GM04503 (cell line): ENCODE measurements around the gene CRIP3.

Experiments used
- DNase-seq: peaks from one replicate; pipeline ENCODE4 v3.0.0-alpha.2; 2012; ENCODE audit warnings: low read depth

CRIP3 gene

GRCh38 chr6:43273707-43274106, 34.9 kb downstream of the CRIP3 start:
- DNase-seq = no peak

DNA sequence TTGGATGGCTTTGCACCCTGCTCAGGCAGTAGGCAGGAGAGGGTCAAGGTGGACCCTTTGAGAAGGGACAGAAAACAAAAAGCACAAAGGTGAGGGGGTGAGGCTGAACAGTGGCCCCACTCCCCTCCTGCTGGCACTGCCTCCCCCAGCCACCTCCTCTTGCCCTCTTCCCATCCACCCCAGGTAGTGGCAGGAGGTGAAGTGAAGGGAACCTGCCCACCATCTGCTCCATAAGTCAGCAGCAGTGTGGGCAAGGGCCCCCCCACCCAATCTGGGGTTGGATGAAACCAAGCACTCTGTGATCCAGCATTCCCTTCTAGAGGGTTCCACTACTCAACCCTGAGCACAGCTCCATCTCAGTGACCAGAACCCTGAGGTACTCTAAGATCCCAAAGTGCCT, 36.7 kb downstream of the CRIP3 start:
- DNase-seq = no peak

GRCh38 chr6:43271103-43271815, 37.4 kb downstream of the CRIP3 start:
- DNase-seq = no peak

DNA sequence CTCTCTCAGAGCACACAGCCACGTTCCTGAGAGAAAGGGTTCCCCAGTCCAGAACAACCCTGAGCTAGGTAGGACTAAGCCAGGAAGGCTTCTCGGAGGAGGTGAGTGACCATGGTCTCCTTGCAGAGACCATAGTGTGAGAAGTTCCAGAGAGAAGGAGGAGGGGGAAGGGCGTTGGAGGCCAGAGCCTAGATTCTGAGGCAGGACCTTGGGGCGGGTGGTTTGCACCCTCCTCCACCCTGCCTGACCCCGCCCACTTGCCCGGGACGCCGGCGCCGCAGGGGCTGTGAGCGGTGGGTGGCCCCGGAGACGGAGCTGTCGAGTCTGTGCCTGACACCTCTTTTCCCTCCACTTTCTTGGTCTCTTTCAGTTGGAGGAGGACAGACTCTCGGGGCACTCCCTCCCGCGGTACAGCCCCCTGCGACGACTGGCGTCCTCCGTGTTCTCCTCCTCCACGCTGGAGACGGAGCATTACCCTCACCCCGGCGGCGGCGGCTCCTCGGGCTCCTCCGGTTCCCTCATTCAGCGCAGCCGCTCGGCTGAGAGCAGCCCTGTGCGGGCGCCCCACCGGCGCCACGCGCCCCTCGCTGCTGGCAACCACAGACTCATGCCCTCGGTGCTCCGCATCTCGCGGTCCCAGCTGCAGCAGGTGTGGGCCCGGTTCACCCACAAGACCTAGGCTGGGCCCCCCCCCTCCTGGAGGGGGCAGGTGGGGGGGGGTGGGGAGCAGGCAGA, 39.2 kb downstream of the CRIP3 start:
- DNase-seq = no peak

GRCh38 chr6:43268782-43269272, 39.8 kb downstream of the CRIP3 start:
- no peak for DNase-seq

GRCh38 chr6:43268355-43268700, 40.3 kb downstream of the CRIP3 start:
- DNase-seq = no peak

DNA sequence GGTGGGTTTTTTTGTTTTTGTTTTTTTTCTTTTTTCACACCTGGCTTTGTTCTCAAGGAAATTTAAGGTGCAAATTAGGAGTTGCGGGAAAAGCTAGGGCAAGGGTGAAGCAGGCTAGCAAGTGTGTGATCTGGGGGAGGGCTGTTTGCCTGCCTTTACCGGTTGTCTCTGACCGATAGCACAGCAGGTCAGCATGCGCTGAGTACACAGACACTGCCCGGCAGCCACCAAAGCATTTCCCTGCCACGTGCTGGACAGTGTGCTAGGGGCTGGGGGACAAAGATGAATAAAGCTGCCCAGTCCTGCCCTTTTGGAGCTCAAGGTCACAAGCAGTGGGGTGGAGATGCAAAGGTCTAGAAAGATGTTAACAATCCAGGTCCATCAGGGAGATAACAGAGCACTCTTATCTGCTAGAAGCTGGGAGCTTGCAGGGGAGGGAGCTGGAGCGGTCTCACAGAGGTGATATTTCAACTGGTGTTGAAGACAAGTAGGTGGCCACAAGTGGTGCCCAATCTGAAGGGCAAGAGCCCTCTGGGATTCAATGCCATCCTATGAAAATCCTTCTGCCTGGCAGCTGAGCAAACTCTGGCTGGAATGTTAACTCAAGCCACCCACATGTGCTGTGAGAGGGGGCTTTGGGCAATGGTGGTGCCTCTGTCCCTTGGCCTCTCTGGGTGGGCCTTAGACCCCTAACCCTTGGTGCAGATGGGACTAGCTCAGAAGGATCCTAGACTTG, 40.8 kb downstream of the CRIP3 start:
- no peak for DNase-seq

DNA sequence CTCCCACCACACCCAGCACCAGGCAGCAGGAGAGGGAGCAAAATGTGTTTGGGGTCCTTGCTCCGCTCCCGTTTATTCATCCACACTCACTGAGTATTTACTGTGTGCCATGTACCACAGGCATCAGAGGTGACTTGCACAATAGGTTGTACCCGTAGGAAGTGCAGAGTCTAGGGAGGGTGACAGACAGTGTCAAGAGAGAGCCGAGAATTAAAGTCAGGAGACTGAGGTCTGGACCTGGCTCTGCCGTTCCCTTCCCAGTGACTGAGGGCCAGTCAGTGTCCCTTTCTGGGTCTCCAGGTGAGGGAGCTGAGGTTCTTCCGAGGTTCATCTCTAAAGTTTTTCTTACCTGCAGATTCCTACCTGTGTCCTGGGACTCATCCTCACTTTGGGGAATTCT, 43.1 kb downstream of the CRIP3 start:
- no peak for DNase-seq

DNA sequence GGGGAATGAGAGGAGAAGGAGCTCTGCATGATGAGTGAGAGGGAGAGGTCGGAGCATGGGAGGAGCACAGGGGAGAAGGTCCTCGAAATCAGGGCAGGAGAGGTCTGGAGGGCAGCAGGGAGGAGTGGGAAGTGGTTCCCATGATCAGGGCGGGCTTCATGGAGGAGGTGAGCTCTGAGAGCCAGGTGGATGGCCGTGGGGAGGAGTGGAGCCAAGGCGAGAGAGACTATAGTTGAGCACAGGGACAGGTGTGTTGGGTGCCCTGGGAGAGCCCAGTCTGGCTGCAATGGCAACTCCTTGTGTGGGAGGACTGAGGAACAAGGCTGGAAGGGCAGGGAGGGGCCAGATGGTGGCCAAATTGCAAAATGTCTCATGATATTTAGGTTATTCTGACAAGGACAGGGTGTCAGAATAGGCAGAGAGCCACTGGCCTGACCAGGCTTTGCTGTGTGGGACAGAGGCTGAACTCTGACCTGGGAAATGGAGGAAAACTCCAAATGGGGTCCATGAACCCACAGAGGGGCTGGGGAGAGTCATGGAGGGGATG, 44.0 kb downstream of the CRIP3 start:
- no peak for DNase-seq

DNA sequence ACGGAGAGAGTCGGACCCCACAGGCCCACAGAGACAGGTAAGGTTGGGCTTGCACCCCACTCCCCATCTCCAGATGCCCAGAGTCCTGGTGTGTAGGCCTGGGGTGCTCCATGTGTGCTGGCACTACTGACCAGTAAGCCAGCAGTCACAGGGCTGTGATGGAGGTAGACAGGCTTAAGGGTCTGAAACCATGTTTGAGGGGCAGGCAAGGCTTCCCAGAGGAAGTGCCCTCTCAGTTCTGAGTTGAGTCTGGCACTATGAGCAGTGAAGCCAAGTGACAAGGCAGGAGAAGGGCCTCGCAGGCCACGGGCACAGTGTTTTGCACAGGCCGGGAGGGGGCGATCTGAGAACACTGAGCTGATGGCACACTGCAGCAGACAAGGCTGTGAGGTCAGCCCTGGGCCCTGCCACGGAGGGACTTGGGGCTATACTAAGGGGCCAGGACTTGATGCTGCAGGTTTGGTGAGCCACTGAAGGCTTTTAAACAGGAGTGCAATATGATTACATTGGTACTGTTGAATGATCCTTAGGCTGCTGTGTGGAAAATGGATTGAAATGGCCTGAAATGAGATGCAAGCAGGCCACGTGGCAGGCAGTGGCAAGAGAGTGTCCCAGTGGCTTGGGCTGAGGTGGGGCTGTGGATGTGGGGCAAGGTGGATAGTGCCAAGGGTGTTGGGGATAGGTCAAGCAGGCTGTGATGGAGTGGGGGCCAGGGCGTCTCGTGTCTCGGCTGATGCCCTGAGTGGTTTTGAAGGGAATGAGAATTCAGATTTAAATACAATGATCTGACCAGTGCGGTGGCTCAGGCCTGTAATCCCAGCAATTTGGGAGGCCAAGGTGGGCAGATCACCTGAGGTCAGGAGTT, 45.1 kb downstream of the CRIP3 start:
- no peak for DNase-seq

DNA sequence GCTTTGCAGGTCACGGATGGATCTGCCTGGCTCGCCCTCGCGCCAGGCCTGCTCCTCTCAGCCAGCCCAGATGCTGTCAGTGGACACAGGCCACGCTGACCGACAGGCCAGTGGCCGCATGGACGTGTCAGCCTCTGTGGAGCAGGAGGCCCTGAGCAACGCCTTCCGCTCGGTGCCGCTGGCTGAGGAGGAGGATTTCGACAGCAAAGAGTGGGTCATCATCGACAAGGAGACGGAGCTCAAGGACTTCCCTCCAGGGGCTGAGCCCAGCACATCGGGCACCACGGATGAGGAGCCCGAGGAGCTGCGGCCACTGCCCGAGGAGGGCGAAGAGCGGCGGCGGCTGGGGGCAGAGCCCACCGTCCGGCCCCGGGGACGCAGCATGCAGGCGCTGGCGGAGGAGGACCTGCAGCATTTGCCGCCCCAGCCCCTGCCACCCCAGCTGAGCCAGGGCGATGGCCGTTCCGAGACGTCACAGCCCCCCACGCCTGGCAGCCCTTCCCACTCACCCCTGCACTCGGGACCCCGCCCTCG, 45.8 kb downstream of the CRIP3 start:
- DNase-seq = no peak

- no peak for DNase-seq
These were observed 46.4 kb downstream of the CRIP3 start for GRCh38 chr6:43262000-43262779.

- DNase-seq = no peak
These were observed 47.4 kb downstream of the CRIP3 start for GRCh38 chr6:43261198-43261597.

DNA sequence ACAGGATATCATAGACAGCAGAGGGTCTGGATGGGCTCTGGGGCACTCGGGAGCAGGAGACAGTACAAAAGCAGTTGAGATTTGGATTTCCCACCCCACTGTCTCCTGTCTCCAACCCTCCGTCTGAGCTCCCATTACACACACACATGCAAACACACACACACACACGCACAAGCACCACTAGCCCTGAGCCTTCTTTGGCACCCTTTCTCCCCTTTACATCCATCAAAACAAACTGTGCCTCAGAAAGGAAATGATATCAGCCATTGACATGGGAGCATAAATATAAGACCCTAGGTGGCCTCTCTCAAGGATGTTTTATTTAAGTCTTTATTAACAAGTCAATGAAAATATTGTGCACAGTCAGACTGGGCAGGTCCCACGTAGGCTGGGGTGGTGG, 47.8 kb downstream of the CRIP3 start:
- no peak for DNase-seq

DNA sequence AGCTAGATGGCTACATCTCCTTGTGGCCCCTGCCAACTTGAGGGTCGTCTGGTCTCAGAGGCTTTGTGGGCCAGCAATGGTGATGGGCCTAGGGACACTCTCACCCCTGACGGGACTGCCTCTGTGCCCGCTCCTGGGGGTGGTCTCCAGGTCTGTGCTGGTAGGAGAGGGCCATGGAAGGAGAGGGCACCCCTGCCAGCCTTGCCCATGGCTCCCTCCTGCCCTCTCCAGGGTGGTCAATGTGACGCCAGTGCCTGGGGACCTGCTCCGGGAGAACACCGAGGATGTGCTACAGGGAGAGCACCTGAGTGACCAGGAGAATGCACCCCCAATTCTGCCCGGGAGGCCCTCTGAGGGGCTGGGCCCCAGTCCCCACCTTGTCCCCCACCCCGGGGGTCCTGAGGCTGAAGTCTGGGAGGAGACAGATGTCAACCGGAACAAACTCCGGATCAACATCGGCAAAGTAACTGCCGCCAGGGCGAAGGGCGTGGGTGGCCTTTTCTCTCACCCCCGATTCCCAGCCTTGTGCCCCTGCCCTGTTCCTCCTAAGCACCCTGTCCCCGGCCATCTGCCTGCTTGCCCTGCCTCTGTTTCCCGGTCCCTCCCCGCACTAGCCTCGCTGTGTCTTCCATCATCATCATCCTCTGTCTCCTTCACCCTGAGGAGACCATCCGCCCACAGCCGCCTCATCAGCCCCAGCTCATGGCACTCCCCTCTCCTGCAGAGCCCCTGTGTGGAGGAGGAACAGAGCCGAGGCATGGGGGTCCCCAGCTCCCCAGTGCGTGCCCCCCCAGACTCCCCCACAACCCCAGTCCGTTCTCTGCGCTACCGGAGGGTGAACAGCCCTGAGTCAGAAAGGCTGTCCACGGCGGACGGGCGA, 49.6 kb downstream of the CRIP3 start:
- DNase-seq = no peak

GRCh38 chr6:43258180-43258579, 50.4 kb downstream of the CRIP3 start:
- no peak for DNase-seq

DNA sequence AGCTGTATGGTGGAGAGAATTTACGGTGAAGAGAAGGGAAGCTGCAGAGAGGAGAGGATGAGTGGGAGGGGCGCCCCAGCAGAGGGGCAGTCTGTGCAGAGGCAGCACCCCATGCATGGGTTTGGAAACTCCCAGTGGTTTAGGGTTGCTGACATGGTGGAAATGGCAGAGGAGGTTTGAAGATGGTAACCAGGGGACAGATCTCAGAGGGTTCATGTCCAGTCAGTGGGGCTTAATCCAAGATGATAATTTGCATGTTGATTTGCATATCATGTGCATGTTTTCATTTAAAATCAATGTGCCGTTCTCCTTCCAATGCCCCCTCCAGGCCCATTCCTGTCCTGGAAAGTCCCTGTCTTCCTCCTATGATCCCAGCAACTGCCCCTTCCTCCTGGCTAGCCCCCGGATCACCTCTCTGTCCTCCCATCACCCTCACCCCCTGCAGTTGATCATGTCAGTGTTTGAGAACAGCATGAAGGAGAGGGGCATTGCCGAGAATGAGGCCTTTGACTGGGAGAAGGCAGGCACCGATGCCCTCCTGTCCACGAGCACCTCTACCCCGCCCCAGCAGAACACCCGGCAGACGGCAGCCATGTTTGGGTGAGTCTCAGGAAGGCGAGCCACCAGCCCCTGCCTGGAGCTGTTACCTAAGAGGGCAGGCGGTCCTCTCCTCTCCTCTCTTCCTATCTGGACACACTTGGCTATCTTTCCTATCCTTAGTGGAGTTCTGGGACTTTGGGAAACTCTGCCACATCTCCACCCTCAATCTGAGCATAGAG, 51.1 kb downstream of the CRIP3 start:
- DNase-seq = no peak

GRCh38 chr6:43256670-43257366, 51.8 kb downstream of the CRIP3 start:
- no peak for DNase-seq
